ENCODE results near the gene CLASP2.
"Not testable (repeated sequence)": the region's sequence is repeated elsewhere in the genome, so short reads cannot be mapped to it uniquely, and the experiment has no call there.

CLASP2 gene

DNA sequence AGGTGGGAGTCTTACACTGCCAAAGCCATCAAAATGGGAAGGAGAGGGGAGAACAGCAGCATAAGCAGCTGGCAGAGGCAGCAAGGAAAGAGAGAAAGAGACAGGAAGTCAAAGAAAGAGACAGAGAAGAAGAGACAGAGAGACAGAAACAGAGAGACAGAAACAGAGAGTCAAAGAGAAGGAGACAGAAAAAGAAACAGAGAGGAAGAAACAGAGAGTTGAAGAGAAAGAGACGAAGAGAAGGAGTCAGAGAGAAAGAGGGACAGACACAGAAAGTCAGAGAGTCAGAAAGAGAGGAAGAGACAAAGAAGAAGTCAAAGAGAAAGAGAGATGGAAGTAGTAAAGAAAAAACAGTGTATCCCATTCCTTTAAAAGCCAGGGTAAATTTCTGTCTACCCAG lies 266.1 kb downstream of the CLASP2 start:
- DNase-seq (ENCODE audit: low read depth in 2 of 2) = not testable (repeated sequence)

DNA sequence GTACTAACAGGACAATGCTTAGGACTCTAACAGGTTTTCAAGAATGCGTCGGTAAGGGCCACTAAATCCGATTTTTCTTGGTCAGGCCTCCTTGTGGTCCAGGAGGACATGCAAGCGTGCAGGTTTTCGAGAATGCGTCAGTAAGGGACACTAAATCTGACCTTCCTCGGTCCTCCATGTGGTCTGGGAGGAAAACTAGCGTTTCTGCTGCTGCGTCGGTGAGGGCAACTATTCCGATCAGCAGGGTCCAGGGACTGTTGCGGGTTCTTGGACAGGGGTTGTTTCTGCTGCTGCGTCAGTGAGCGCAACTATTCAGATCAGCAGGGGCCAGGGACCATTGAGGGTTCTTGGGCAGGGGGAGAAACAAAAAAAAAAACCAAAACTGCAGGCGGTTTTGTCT lies 270.1 kb downstream of the CLASP2 start:
- no peak for DNase-seq (ENCODE audit: low read depth in 2 of 2)

DNA sequence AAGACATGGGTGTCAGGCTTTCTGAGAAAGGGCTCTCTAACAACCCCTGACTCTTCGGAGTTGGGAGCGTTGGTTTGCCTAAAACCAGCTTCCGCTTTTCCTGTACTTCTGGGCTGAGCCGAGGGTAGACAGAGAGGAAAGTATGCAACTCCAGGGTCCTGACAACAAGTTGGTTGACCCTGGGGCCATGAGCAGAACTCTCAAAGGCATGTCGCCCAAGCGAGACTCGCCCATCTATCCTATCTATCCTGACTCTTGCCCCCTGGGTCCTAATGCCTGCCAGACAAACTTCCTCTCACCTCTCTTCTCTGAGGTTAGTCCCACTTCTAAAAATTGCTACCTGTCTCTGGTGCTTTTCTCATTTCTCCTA lies 270.8 kb downstream of the CLASP2 start:
- DNase-seq (ENCODE audit: low read depth in 2 of 2) = not testable (repeated sequence)

All from stimulated activated CD4-positive, alpha-beta T cell treated with anti-CD3 and anti-CD28 coated beads, Interleukin-15, amount 100 ng/mL, for 48 hours (primary cell).